Mesenchymal stem cell (in vitro differentiated cells and primary cell): ENCODE results near the gene EXOC4.

Experiments
- DNase-seq: peaks from one replicate; pipeline ENCODE4 v3.0.0-alpha.2; 2013
- H2AFZ ChIP-seq: one replicate; pipeline ENCODE4 v1.6.1; 2013; ENCODE audit warnings: low read depth, mild to moderate bottlenecking, control low read depth, inconsistent platforms, low read length, moderate library complexity
- H2AK5ac ChIP-seq: 2 replicates; pipeline ENCODE4 v1.6.1; 2013; ENCODE audit warnings: low read length, moderate library complexity, mild to moderate bottlenecking, inconsistent platforms; ENCODE audit not compliant: severe bottlenecking
- H2BK120ac ChIP-seq: one replicate; pipeline ENCODE4 v1.6.1; 2013; ENCODE audit warnings: low read depth, mild to moderate bottlenecking, inconsistent platforms, low read length, moderate library complexity
- H2BK12ac ChIP-seq, 2 experiments: one replicate each; pipeline ENCODE4 v1.6.1; 2013; ENCODE audit warnings: inconsistent platforms in 2 of 2, low read length in 2 of 2, mild to moderate bottlenecking in 2 of 2, moderate library complexity in 2 of 2, control low read depth in 1 of 2
- H2BK15ac ChIP-seq: one replicate; pipeline ENCODE4 v1.6.1; 2013; ENCODE audit warnings: mild to moderate bottlenecking, low read depth, inconsistent platforms; ENCODE audit not compliant: poor library complexity, severe bottlenecking
- H2BK5ac ChIP-seq: 2 replicates; pipeline ENCODE4 v1.6.1; 2013; ENCODE audit warnings: low read depth, mild to moderate bottlenecking, low read length, control low read depth, inconsistent platforms; ENCODE audit not compliant: poor library complexity, severe bottlenecking
- H3K14ac ChIP-seq, 2 experiments: one replicate each; pipeline ENCODE4 v1.6.1; 2013; ENCODE audit warnings: inconsistent platforms in 2 of 2, low read length in 2 of 2, control low read depth in 1 of 2, mild to moderate bottlenecking in 1 of 2, moderate library complexity in 1 of 2
- H3K18ac ChIP-seq, 2 experiments: one replicate each; pipeline ENCODE4 v1.6.1; 2013; ENCODE audit warnings: inconsistent platforms in 2 of 2, low read length in 2 of 2, control low read depth in 1 of 2, low read depth in 1 of 2, mild to moderate bottlenecking in 1 of 2
- H3K23ac ChIP-seq, 2 experiments: one replicate each; pipeline ENCODE4 v1.6.1; 2013; ENCODE audit warnings: inconsistent platforms in 2 of 2, low read length in 2 of 2, mild to moderate bottlenecking in 2 of 2, moderate library complexity in 2 of 2, control low read depth in 1 of 2
- H3K27ac ChIP-seq: 2 replicates; pipeline ENCODE4 v1.5.1; 2013; ENCODE audit warnings: mild to moderate bottlenecking, moderate library complexity, low read length, control low read depth, inconsistent platforms; ENCODE audit not compliant: poor library complexity, severe bottlenecking
- H3K27me3 ChIP-seq, 2 experiments: 2 replicates each; pipeline versions ENCODE4 v1.6.1 to v1.7.0; 2013; ENCODE audit warnings: low read length in 2 of 2, mild to moderate bottlenecking in 2 of 2, moderate library complexity in 2 of 2, control low read depth in 1 of 2, inconsistent platforms in 1 of 2; ENCODE audit not compliant: control insufficient read depth in 1 of 2, insufficient read depth in 1 of 2
- H3K36me3 ChIP-seq, 2 experiments: 2 replicates each; pipeline versions ENCODE4 v1.6.1 to v1.7.0; 2013; ENCODE audit warnings: low read length in 2 of 2, control low read depth in 1 of 2, inconsistent platforms in 1 of 2, low read depth in 1 of 2, mild to moderate bottlenecking in 1 of 2; ENCODE audit not compliant: insufficient read depth in 2 of 2, control insufficient read depth in 1 of 2
- H3K4ac ChIP-seq, 2 experiments: one replicate each; pipeline ENCODE4 v1.6.1; 2013; ENCODE audit warnings: inconsistent platforms in 2 of 2, low read length in 2 of 2, mild to moderate bottlenecking in 2 of 2, moderate library complexity in 2 of 2, control low read depth in 1 of 2, low read depth in 1 of 2
- H3K4me1 ChIP-seq: 2 replicates; pipeline ENCODE4 v1.6.1; 2013; ENCODE audit warnings: low read depth, low read length, control low read depth; ENCODE audit not compliant: control insufficient read depth, insufficient read depth
- H3K4me2 ChIP-seq: 2 replicates; pipeline ENCODE4 v1.6.1; 2013; ENCODE audit warnings: low read length, mild to moderate bottlenecking, inconsistent platforms; ENCODE audit not compliant: poor library complexity, severe bottlenecking
- H3K4me3 ChIP-seq, 2 experiments: 2 replicates each; pipeline versions ENCODE4 v1.5.1 to v1.7.0; 2013; ENCODE audit warnings: low read length in 2 of 2, mild to moderate bottlenecking in 2 of 2, control low read depth in 1 of 2, low read depth in 1 of 2; ENCODE audit not compliant: insufficient read depth in 1 of 2
- H3K79me1 ChIP-seq: replicated peaks from 2 replicates; pipeline ENCODE4 v1.6.1; 2013; ENCODE audit warnings: mild to moderate bottlenecking, control low read depth, low read length, inconsistent platforms; ENCODE audit not compliant: poor library complexity, severe bottlenecking
- H3K9ac ChIP-seq: 2 replicates; pipeline ENCODE4 v1.7.0; 2013; ENCODE audit warnings: mild to moderate bottlenecking, low read length, moderate library complexity
- H3K9me3 ChIP-seq: 2 replicates; pipeline ENCODE4 v1.7.0; 2013; ENCODE audit warnings: mild to moderate bottlenecking, low read length; ENCODE audit not compliant: control insufficient read depth
- H4K8ac ChIP-seq: one replicate; pipeline ENCODE4 v1.6.1; 2013; ENCODE audit warnings: inconsistent platforms, mild to moderate bottlenecking, low read length, moderate library complexity
- H4K91ac ChIP-seq: one replicate; pipeline ENCODE4 v1.6.1; 2013; ENCODE audit warnings: mild to moderate bottlenecking, low read length, inconsistent platforms
- WGBS: methylation state at CpG from one replicate; pipeline ENCODE4 v1.1.7; 2013; ENCODE audit warnings: mixed read lengths; 5-methylcytosine and 5-hydroxymethylcytosine counted together

Gene EXOC4

DNA sequence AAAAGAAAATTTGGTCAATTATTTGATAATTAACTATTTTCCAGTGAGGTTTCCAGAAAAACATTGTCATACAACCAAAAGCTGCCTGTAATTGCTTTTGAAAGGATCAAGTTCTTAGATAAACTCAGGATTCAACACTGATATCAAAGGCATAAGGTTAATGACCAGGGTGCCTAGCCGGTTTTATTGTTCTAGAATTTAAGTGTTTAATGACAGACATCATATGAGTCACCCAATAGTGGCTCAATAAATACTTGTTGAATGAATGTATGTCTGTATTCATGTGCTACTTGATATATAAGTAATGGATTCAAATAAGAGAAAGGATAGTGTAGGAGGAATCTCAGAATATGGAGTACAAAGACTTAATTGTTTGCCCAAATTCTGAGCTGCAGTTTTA is 678.2 kb downstream of the EXOC4 start:
- no peak overlapping the region for H3K14ac ChIP-seq
- no peak overlapping the region for H2AK5ac ChIP-seq
- H2BK12ac ChIP-seq, result no peak overlapping the region
- no peak overlapping the region for H3K4me3 ChIP-seq
- H3K9ac ChIP-seq, result no peak overlapping the region
- WGBS, result 75% methylated on average over 1 of the region's 1 CpG
- no peak overlapping the region for H4K8ac ChIP-seq
- no peaks in the 10 kb centered on the region for H3K79me1 ChIP-seq
- H3K27ac ChIP-seq, result no peak overlapping the region
- H2BK15ac ChIP-seq, result no peak overlapping the region
- H3K9me3 ChIP-seq, result no peaks in the 10 kb centered on the region
- no peak overlapping the region for H3K23ac ChIP-seq
- no peak for DNase-seq
- H3K18ac ChIP-seq, result no peak overlapping the region
- no peak overlapping the region for H2BK120ac ChIP-seq
- H3K4ac ChIP-seq, result no peak overlapping the region
- H3K36me3 ChIP-seq, result no peaks in the 10 kb centered on the region
- H3K4me1 ChIP-seq, result no peaks in the 10 kb centered on the region
- H3K27me3 ChIP-seq, result no peaks in the 10 kb centered on the region
- H2BK5ac ChIP-seq, result no peak overlapping the region
- H2AFZ ChIP-seq, result no peak overlapping the region
- no peak overlapping the region for H3K4me2 ChIP-seq
- no peak overlapping the region for H4K91ac ChIP-seq

DNA sequence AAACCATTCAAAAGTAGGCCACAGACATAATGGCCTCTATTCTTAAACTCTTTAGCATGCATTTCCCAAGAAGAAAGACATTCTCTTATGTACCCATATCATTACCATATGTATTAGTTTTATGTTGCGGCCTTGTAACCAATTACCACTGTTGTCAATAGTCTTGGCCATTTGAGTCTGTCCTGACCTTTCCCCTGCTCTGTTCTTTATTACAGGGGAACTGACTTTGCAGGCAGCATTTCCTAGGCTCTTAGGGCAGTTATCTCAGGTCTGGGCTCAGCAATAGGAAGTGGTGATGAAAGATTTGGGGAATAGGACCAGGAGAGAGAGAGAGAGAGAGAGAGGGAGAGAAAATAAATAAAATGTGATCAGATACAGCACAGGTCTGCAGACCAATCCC is 679.7 kb downstream of the EXOC4 start:
- Histone ChIP-seq H3K23ac (no peak overlapping the region), H2BK15ac (no peak overlapping the region), H3K27ac (no peak overlapping the region), H3K27me3 (no peaks in the 10 kb centered on the region), H3K18ac (no peak overlapping the region), H3K9me3 (no peaks in the 10 kb centered on the region), H3K4me1 (no peaks in the 10 kb centered on the region), H3K4me3 (no peak overlapping the region), H2BK12ac (no peak overlapping the region), H3K4ac (no peak overlapping the region), H4K91ac (no peak overlapping the region), H2BK5ac (no peak overlapping the region), H3K14ac (no peak overlapping the region), H3K79me1 (peaks cover 2% of the 10 kb centered on the region), H4K8ac (no peak overlapping the region), H3K36me3 (peaks cover 0 to under 1% of the 10 kb centered on the region in 2 experiments), H3K9ac (no peak overlapping the region), H2AFZ (no peak overlapping the region), H2BK120ac (no peak overlapping the region), H2AK5ac (no peak overlapping the region), H3K4me2 (no peak overlapping the region)
- 100% methylated on average over 1 of the region's 1 CpG for WGBS
- DNase-seq, result no peak

DNA sequence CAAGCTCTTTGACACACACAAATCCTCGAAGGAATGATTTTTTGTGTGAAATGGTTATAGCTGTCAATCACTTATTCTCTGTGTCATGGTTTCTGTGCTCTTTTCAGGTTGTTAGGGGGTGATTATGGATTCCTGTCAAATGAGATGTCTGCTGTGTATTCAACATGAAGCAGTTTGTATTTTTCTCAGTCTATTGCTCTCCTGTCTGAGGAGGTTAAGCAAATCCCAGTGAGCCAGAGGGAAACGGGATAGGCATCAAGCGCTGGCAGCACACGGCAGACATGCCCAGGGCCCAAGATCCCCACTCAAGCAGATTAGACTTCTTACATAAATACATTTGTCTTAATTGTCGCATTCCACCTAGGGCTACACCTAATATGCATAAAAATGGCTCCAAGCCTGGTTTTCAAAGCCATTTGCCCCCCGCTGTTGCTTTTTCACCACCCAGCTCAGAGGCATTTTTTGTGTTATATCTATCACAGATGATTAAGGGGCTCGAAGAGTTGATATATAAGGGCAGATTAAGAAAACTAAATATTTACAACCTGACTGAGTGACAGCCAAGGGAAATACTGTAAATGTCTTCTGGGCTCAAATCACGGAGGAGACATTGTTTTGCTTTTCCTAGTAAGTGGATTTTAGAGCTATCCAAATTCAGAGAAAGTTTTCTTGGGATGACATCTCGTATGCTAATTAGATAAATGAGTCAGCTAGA is 681.5 kb downstream of the EXOC4 start:
- no peak overlapping the region for H3K18ac ChIP-seq
- 84% methylated on average over 8 of the region's 9 CpGs for WGBS
- H3K4me3 ChIP-seq, result no peak overlapping the region
- H3K9ac ChIP-seq, result no peak overlapping the region
- H2AFZ ChIP-seq, result no peak overlapping the region
- DNase-seq, result no peak
- no peak overlapping the region for H4K8ac ChIP-seq
- H3K4me1 ChIP-seq, result no peaks in the 10 kb centered on the region
- no peak overlapping the region for H3K4ac ChIP-seq
- no peaks in the 10 kb centered on the region for H3K9me3 ChIP-seq
- H3K4me2 ChIP-seq, result no peak overlapping the region
- H2BK15ac ChIP-seq, result no peak overlapping the region
- no peak overlapping the region for H3K14ac ChIP-seq
- no peak overlapping the region for H2BK5ac ChIP-seq
- peaks cover 0 to 14% of the 10 kb centered on the region in 2 experiments for H3K36me3 ChIP-seq
- H3K27me3 ChIP-seq, result no peaks in the 10 kb centered on the region
- H4K91ac ChIP-seq, result no peak overlapping the region
- no peak overlapping the region for H2AK5ac ChIP-seq
- no peak overlapping the region for H2BK120ac ChIP-seq
- H3K23ac ChIP-seq, result no peak overlapping the region
- peaks cover 2% of the 10 kb centered on the region for H3K79me1 ChIP-seq
- H2BK12ac ChIP-seq, result no peak overlapping the region
- no peak overlapping the region for H3K27ac ChIP-seq

DNA sequence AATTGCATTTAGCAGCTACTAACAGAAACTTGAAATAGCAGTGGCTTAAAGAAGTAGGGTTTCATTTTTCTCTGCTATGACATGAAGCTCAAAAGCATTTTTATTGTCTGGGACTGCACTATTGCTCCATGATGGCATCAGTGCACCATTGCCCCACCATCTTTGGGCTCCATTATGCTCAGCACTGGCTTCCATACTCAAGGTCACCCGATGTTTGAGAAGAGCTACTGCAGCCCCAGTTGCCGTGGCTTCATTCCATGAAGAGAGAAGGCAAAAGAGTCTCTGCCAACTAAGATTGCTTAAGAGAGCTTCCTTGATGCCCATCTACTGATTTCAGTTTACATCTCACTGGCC is 682.1 kb downstream of the EXOC4 start:
- WGBS, result 100% methylated on average over 2 of the region's 2 CpGs

More for the DNA sequence above, 682.1 kb downstream of the EXOC4 start:
- Histone ChIP-seq H3K4me3 (no peak overlapping the region), H3K4me1 (no peaks in the 10 kb centered on the region), H3K23ac (no peak overlapping the region), H2BK12ac (no peak overlapping the region), H3K27me3 (no peaks in the 10 kb centered on the region), H2BK120ac (no peak overlapping the region), H3K14ac (no peak overlapping the region), H4K8ac (no peak overlapping the region), H3K18ac (no peak overlapping the region), H3K9me3 (no peaks in the 10 kb centered on the region), H2BK15ac (no peak overlapping the region), H3K9ac (no peak overlapping the region), H4K91ac (no peak overlapping the region), H2BK5ac (no peak overlapping the region), H3K79me1 (peaks cover 2% of the 10 kb centered on the region), H3K4ac (no peak overlapping the region), H3K27ac (no peak overlapping the region), H3K36me3 (peaks cover 0 to 14% of the 10 kb centered on the region in 2 experiments), H2AK5ac (no peak overlapping the region), H3K4me2 (no peak overlapping the region), H2AFZ (no peak overlapping the region)
- peak; percentile 15 for DNase-seq
